ENCODE measurements around the gene CLDND2.

Gene CLDND2

GRCh38 chr19:51320280-51320657 is 48.5 kb downstream of the CLDND2 start:
- H3K27me3 ChIP-seq (ENCODE audit: insufficient read depth, insufficient read length), result no peaks in the 10 kb centered on the region
- DNase-seq (ENCODE audit: low read depth, low spot score), result no peak
- H3K4me1 ChIP-seq (ENCODE audit: insufficient read depth, insufficient read length), result peaks cover 5% of the 10 kb centered on the region
- no peak overlapping the region for H3K4me3 ChIP-seq (ENCODE audit: insufficient read length, low read depth)
- no peaks in the 10 kb centered on the region for H3K9me3 ChIP-seq (ENCODE audit: insufficient read depth, low read length)
- H3K9ac ChIP-seq (ENCODE audit: insufficient read length, low read depth), result no peak overlapping the region
- peaks cover 3% of the 10 kb centered on the region for H3K36me3 ChIP-seq (ENCODE audit: insufficient read depth, insufficient read length, low read length)
- no peak for TF ChIP-seq YY1 (IDR thresholded peaks at IDR 0.05; ENCODE audit: insufficient read depth, insufficient read length)
- no peak for TF ChIP-seq SUZ12 (IDR thresholded peaks at IDR 0.05; ENCODE audit: extremely low read depth, insufficient read depth, insufficient read length)
- TF ChIP-seq ZNF274 (IDR thresholded peaks at IDR 0.05; ENCODE audit: low read depth, low read length), result no peak

- no peak overlapping the region for H3K4me3 ChIP-seq (ENCODE audit: insufficient read length, low read depth)
These were observed 49.0 kb downstream of the CLDND2 start for GRCh38 chr19:51319649-51320279.

GRCh38 chr19:51318687-51319648 is 49.8 kb downstream of the CLDND2 start:
- no peak overlapping the region for H3K9ac ChIP-seq (ENCODE audit: insufficient read length, low read depth)
- no peak for DNase-seq (ENCODE audit: low read depth, low spot score)
- H3K4me3 ChIP-seq (ENCODE audit: insufficient read length, low read depth), result no peak overlapping the region
- TF ChIP-seq ZNF274 (IDR thresholded peaks at IDR 0.05; ENCODE audit: low read depth, low read length) (no peak), SUZ12 (IDR thresholded peaks at IDR 0.05; ENCODE audit: extremely low read depth, insufficient read depth, insufficient read length) (no peak), YY1 (IDR thresholded peaks at IDR 0.05; ENCODE audit: insufficient read depth, insufficient read length) (no peak)
- no peaks in the 10 kb centered on the region for H3K36me3 ChIP-seq (ENCODE audit: insufficient read depth, insufficient read length, low read length)
- H3K9me3 ChIP-seq (ENCODE audit: insufficient read depth, low read length), result no peaks in the 10 kb centered on the region
- H3K4me1 ChIP-seq (ENCODE audit: insufficient read depth, insufficient read length), result peaks cover 5% of the 10 kb centered on the region
- no peaks in the 10 kb centered on the region for H3K27me3 ChIP-seq (ENCODE audit: insufficient read depth, insufficient read length)

More at GRCh38 chr19:51319649-51320279, 49.0 kb downstream of the CLDND2 start:
- H3K9me3 ChIP-seq (ENCODE audit: insufficient read depth, low read length), result no peaks in the 10 kb centered on the region
- no peak overlapping the region for H3K9ac ChIP-seq (ENCODE audit: insufficient read length, low read depth)
- H3K4me1 ChIP-seq (ENCODE audit: insufficient read depth, insufficient read length), result peaks cover 5% of the 10 kb centered on the region
- DNase-seq (ENCODE audit: low read depth, low spot score), result no peak
- no peaks in the 10 kb centered on the region for H3K27me3 ChIP-seq (ENCODE audit: insufficient read depth, insufficient read length)
- no peak for TF ChIP-seq ZNF274 (IDR thresholded peaks at IDR 0.05; ENCODE audit: low read depth, low read length)
- TF ChIP-seq YY1 (IDR thresholded peaks at IDR 0.05; ENCODE audit: insufficient read depth, insufficient read length), result no peak
- TF ChIP-seq SUZ12 (IDR thresholded peaks at IDR 0.05; ENCODE audit: extremely low read depth, insufficient read depth, insufficient read length), result no peak
- peaks cover 3% of the 10 kb centered on the region for H3K36me3 ChIP-seq (ENCODE audit: insufficient read depth, insufficient read length, low read length)

- peaks cover 5% of the 10 kb centered on the region for H3K4me1 ChIP-seq (ENCODE audit: insufficient read depth, insufficient read length)
- DNase-seq (ENCODE audit: low read depth, low spot score), result no peak
- H3K36me3 ChIP-seq (ENCODE audit: insufficient read depth, insufficient read length, low read length), result no peaks in the 10 kb centered on the region
- H3K9ac ChIP-seq (ENCODE audit: insufficient read length, low read depth), result no peak overlapping the region
- no peaks in the 10 kb centered on the region for H3K9me3 ChIP-seq (ENCODE audit: insufficient read depth, low read length)
- no peak overlapping the region for H3K4me3 ChIP-seq (ENCODE audit: insufficient read length, low read depth)
- no peak for TF ChIP-seq SUZ12 (IDR thresholded peaks at IDR 0.05; ENCODE audit: extremely low read depth, insufficient read depth, insufficient read length)
- no peak for TF ChIP-seq ZNF274 (IDR thresholded peaks at IDR 0.05; ENCODE audit: low read depth, low read length)
- no peaks in the 10 kb centered on the region for H3K27me3 ChIP-seq (ENCODE audit: insufficient read depth, insufficient read length)
These were observed 50.8 kb downstream of the CLDND2 start for GRCh38 chr19:51317968-51318367.

- no peak overlapping the region for H3K9ac ChIP-seq (ENCODE audit: insufficient read length, low read depth)
- no peaks in the 10 kb centered on the region for H3K9me3 ChIP-seq (ENCODE audit: insufficient read depth, low read length)
- no peak overlapping the region for H3K4me3 ChIP-seq (ENCODE audit: insufficient read length, low read depth)
- H3K4me1 ChIP-seq (ENCODE audit: insufficient read depth, insufficient read length), result peaks cover 5% of the 10 kb centered on the region
- no peaks in the 10 kb centered on the region for H3K27me3 ChIP-seq (ENCODE audit: insufficient read depth, insufficient read length)
- DNase-seq (ENCODE audit: low read depth, low spot score), result no peak
- no peaks in the 10 kb centered on the region for H3K36me3 ChIP-seq (ENCODE audit: insufficient read depth, insufficient read length, low read length)
- no peak for TF ChIP-seq YY1 (IDR thresholded peaks at IDR 0.05; ENCODE audit: insufficient read depth, insufficient read length)
- TF ChIP-seq SUZ12 (IDR thresholded peaks at IDR 0.05; ENCODE audit: extremely low read depth, insufficient read depth, insufficient read length), result no peak
- no peak for TF ChIP-seq ZNF274 (IDR thresholded peaks at IDR 0.05; ENCODE audit: low read depth, low read length)
These were observed 51.4 kb downstream of the CLDND2 start for GRCh38 chr19:51317376-51317775.
